HG03457 (cell line): ENCODE measurements around the gene CYSTM1.

ENCODE experiments used
- ATAC-seq: cut with Tn5 transposase; IDR thresholded peaks from one replicate; pipeline ENCODE4 v1.9.1; 2021; ENCODE audit warnings: moderate number of reproducible peaks; ENCODE audit not compliant: unreplicated experiment

The CYSTM1 gene

GRCh38 chr5:140232731-140233130, 57.7 kb downstream of the CYSTM1 start:
- ATAC-seq: no peak

DNA sequence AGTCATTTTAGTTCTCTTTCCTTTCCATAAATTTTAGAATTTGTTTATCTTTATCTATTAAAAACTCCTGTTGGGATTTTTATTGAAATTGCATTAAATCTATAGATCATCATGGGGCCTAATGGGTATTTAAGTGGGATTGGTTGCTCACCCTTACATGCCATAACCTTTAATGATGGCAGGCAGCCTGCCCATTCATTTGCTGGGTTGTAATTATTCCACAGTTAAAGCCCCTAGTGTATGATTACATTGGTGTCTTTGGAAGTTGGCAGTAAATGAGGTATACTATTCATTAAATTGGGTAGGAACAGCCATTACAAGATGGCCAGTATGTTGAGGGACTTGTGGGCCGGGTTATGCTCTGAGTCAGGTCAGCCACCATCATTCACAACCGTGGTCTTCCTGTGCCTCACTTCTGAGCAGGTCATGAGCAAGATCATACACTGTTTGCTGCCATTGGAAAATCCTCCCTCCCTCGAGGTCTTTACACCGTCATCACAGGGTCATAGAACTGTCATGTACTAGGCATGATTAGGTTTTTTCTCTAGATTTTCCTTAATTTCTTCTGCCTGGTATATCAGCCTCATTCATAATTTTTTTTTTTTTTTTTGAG, 59.5 kb downstream of the CYSTM1 start:
- no peak for ATAC-seq

DNA sequence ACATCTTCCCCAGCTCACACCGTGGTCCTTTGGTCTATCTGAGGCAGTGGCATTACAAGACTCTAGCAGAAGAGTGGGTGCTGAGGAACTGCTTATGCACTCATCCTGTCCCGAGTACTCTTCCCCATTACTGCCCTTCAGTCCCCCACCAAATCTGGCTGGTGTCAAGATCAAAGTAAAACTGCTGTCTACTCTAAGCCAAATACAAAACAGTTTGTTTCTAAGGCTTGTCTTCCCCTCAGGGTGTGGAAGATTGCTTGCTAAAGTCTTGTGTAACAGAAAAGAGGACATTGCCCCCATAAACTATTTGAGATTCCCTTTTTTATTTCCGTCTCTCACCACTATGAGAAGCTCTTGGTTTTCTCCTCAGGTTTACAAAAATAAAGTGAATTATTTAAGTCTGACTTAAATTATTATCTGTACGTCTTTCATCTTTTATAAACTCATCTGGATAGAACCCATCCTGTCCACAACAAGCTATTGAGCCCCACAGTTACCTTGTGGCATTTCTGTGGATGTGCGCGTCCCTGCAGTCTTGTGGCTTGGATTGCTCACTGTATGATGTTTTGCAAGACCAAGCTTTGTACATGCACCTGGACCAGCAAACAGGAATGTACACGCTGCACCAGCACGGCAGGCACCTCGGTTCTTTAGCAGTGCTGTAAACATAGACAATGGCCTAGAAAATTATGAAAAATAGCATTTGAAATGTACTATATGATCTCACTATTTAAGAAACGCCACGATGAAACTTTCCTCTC, 61.0 kb downstream of the CYSTM1 start:
- ATAC-seq: no peak

DNA sequence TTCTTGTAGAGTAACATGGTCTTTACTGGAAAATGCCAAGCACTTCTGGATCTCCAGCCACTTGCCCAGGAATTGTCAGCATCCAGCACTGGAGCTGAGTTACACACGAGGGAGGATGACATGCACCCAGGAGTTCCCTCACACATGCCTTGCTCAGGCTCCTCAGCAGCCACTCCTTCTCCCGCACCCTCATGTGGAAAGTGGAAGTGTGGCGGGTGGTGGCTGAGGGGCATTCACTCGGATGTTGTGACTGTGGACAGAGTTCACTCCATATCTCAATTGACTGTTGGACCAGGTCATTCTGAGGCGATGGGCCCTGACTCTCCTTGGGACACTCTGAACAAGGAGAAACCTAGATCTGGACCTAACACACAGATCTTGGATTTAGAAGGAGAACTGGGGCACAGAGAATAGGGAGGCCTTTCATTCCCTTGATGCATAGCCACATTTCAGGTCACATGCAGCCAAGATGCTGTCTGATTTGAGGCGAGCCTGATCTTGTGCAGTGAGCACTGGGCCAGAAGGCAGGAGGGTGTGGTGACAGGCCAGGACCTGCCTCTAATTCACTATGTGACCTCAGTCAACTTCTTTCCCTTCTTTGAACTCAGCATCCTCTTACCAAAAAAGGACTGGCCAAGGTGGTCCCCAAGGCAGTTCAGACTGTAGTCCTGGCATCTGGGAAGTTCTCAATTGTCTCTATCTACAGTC, 62.1 kb downstream of the CYSTM1 start:
- no peak for ATAC-seq

- no peak for ATAC-seq
These were observed 63.8 kb downstream of the CYSTM1 start for GRCh38 chr5:140238756-140239155.

GRCh38 chr5:140239461-140239860, 64.5 kb downstream of the CYSTM1 start:
- ATAC-seq: no peak

GRCh38 chr5:140239939-140240700, 65.1 kb downstream of the CYSTM1 start:
- no peak for ATAC-seq

GRCh38 chr5:140240987-140241706, 66.2 kb downstream of the CYSTM1 start:
- no peak for ATAC-seq

- no peak for ATAC-seq
These were observed 67.1 kb downstream of the CYSTM1 start for GRCh38 chr5:140242099-140242498.

- no peak for ATAC-seq
These were observed 68.0 kb downstream of the CYSTM1 start for GRCh38 chr5:140242890-140243585.

- ATAC-seq: no peak
These were observed 68.8 kb downstream of the CYSTM1 start for GRCh38 chr5:140243706-140244250.

GRCh38 chr5:140244525-140245025, 69.6 kb downstream of the CYSTM1 start:
- no peak for ATAC-seq

DNA sequence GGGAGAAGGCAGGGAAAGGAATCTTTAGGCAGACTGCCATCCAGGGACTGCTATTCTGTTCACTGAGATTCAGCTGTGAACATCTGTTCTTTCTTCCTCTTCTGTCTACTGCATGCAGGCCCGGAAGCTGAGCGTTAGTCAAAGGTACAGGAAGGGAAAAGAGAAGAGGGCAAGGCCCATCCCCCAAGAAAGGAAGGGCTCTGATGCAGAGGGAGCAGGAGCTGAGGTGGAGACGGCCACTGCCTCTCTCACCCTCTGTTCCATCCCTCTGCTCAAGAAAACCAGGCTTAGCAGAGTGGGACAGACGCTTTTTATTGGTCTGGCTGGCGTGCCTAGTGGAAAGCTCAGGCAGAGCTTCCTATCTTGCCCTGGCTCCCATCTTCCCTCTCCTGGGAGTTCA, 70.4 kb downstream of the CYSTM1 start:
- no peak for ATAC-seq

DNA sequence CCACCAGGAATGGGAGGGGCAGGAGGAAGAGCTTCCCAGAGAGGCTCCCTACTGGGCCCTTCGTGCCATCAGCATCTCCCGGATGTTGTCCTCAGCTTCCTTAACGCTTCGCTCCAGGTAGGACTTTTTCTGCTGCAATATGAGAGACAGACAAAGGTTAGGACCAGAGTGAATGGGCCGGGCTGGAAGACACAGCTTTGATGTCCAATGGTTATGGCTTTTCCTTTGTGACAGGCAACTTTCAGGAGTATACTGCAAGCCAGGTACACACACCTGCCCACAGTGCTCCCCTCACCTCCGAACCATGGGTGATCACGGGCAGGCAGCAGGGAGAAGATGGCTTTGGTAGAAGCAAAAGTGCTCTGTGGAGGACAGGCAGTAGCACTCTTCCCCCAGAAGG, 70.9 kb downstream of the CYSTM1 start:
- no peak for ATAC-seq

DNA sequence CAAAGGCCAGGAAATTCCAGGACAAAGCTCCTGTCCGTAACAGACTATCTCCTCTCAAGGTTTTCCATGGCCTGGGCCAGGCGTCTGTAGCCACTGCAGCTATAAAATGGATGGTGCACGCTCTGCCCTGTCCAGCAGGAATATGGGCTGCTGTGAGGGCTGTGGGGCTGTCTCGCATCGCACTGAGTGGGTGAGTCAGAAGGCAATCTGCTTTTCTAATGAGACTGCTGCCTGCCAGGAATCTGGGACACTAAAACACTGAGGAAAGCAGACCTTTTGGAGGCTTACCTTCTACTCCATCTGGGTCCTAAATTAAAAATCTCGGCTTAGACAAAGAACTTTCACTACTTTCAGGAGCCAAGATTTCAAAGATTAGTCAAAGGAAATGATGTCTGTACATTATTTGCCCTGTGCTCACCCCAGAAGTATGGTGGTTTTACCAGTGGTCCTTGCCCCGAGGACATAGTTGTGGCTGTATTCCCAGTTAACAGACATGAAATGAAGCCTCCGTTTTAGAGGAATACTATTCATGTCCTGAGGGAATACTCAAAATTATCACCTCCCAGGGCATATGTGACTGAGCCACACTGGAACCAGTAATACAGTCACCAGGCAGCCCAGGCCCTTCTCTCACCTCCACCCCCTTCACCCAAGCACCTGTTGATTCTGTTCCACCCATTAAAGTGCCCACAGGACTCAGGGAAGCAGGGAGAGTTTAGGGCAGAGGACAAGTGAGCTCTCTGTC, 71.6 kb downstream of the CYSTM1 start:
- ATAC-seq: no peak

DNA sequence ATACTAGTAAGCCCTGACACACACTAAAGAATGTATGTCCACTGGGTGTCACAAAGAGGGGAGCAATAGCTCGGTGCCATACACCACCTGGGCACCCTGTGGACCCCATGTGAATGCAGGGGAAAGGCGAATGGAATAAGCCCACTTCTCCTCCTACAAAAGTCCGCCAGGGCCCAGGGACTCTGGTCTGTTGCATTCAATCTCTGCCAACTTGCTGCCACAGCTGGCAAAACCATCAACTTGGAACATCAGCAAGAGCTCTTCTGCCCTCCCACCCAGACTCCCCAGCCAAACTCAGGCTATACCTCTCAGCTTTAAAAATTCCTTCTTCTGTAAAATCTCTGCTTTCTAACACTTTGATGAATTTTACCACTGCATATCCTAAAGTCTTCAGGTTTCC, 73.4 kb downstream of the CYSTM1 start:
- ATAC-seq: no peak

DNA sequence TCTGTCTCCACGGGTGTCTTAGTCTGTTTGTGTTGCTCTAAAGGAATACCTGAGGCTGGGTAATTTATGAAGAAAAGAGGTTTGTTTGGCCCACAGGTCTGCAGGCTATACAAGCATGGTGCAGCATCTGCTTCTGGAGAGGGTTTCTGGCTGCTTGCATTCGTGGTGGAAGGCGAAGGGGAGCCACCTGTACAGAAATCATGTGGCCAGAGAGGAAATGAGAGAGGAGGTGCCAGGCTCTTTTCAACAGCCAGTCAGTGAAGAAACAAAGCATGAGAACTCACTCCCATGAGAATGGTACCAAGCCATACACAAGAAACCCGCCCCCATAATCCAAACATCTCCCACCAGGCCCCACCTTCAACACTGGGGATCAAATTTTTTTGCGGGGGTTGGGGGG, 74.5 kb downstream of the CYSTM1 start:
- ATAC-seq: no peak

DNA sequence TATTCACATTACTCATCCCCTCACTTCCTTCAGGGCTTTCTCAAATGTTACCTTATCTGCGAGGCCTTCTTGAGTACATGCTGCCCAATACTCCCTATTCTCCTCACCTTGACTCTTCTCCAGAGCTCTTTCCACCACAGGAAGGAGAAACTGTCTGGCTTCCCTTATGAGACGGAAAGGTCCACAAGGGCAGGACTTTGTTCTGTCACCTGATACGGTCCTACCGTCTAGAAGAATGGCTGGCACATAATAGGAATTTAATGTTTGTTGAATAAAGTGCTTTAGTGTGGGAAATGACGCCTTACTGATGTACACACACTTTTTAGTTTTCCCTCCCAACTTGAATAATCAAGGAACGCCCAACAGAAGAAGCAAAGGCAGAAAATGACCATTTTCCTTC, 75.4 kb downstream of the CYSTM1 start:
- ATAC-seq: no peak

- no peak for ATAC-seq
These were observed 76.6 kb downstream of the CYSTM1 start for GRCh38 chr5:140251527-140251973.
